Skeletal muscle satellite cell (primary cell): ENCODE data around the gene KBTBD13. TPM values are rescaled to one million over a fixed set of nuclear protein-coding genes. Genes with fewer than 3 reads are reported as not detected.

ENCODE experiments used
- H3K27me3 ChIP-seq: 2 replicates; pipeline ENCODE4 v1.7.0; 2013; ENCODE audit warnings: low read length; ENCODE audit not compliant: control insufficient read depth, insufficient read depth
- H3K36me3 ChIP-seq: 2 replicates; pipeline ENCODE4 v1.7.0; 2013; ENCODE audit warnings: mild to moderate bottlenecking, control low read depth, low read length; ENCODE audit not compliant: insufficient read depth
- H3K4me1 ChIP-seq: 2 replicates; pipeline ENCODE4 v1.7.0; 2013; ENCODE audit warnings: low read length; ENCODE audit not compliant: control insufficient read depth, insufficient read depth
- H3K4me2 ChIP-seq: 2 replicates; pipeline ENCODE4 v1.7.0; 2013; ENCODE audit warnings: mild to moderate bottlenecking, low read length
- H3K4me3 ChIP-seq: 2 replicates; pipeline ENCODE4 v1.7.0; 2013; ENCODE audit warnings: low read length
- H3K9ac ChIP-seq: 2 replicates; pipeline ENCODE4 v1.7.0; 2013; ENCODE audit warnings: mild to moderate bottlenecking, low read depth, low read length, moderate library complexity
- H3K9me3 ChIP-seq: replicated peaks from 2 replicates; pipeline ENCODE4 v1.7.0; 2013; ENCODE audit warnings: mild to moderate bottlenecking, control low read depth, low read length
- small RNA-seq: library from RNA; depleted of rRNA; stranded (forward); fragments of <200 nt; gene quantifications from one replicate; pipeline ENCODE3, GENCODE V24; 2012

Gene KBTBD13

DNA sequence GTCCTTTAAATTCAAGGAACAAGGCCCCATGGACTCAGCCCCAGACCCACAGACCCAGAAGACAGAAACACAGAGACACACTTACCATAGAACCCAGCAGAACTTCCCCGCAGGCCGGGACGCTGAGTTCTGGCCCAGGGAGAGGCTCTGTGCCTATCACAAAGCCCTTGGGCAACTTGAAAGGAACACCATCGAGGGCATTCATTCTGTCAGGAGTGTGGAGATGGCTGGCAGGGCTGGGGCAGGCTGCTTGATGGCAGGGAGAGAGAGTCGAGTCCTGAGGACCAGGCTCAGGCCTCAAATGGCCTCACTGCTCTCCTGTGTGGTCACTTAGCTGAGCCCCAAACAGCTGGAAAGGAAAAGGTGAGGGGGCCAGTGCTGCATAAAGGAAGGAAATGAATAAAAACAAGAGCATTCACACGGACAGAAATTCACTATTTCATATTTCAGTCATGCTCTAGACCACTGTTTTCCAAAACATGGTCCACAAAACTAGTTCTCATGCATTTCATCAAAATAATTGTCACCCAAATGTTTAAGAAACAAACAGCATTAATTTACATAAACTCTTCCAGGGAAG is 29.6 kb downstream of the KBTBD13 start:
- peaks cover 18% of the 10 kb centered on the region for H3K36me3 ChIP-seq
- H3K4me1 ChIP-seq, result no peaks in the 10 kb centered on the region
- no peaks in the 10 kb centered on the region for H3K27me3 ChIP-seq
- H3K4me2 ChIP-seq, result no peak overlapping the region
- no peak overlapping the region for H3K4me3 ChIP-seq
- H3K9me3 ChIP-seq, result no peaks in the 10 kb centered on the region
- H3K9ac ChIP-seq, result no peak overlapping the region

DNA sequence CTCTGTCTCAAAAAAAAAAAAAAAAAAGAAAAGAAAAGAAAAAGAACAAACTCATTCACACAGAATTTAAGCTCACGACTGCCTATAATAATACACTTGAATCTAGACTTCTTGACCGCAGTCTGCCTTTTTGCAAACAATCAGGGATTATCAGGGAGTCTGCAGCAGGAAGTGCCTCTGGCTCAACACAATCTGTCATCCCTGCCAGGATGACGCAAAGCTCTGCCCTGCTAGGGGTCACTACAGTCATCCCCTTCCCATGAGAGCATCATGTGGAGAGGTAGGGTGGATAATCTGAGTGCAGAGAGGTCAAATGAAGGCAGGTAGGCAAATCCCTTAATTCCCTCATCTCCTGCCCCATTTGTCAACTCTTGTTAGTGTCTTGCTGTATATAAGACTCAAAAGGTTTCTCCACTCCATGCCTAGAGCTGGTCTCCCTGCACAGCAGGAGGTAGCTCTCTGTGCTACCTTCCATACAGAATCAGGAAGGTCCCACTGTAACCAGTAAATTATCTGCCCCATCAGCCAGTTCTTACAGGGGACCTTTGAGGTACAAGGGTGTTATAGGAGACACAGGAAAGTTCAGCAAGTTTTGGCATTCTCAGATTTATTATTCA is 34.2 kb downstream of the KBTBD13 start:
- Histone ChIP-seq H3K4me1 (no peaks in the 10 kb centered on the region), H3K4me2 (no peak overlapping the region), H3K9me3 (no peaks in the 10 kb centered on the region), H3K36me3 (peaks cover 34% of the 10 kb centered on the region), H3K4me3 (no peak overlapping the region), H3K27me3 (no peaks in the 10 kb centered on the region), H3K9ac (no peak overlapping the region)

DNA sequence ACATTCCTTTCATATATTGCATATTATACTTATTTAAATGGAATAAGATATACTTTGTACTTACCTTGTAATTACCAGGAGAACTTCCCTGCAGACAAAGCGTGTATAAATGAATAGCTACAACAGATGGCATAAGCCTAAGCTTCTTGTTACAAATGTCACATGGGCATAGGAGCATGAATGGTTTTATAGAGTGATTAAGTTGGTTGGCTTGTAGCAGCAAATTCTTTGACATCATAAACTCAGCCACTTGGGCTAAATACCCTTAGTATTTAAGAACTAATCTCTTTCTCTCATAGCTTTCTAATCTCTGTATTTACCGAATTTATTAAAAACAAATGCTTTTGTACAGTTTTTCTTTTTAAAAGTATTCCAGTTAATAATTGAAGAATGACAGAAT is 38.5 kb downstream of the KBTBD13 start, which contains the start of gene UBAP1L:
TSS of gene UBAP1L (minus strand) at position 115 of the 400 bp plus-strand sequence. CDS start 8,985 bp downstream, outside the sequence.
- no peaks in the 10 kb centered on the region for H3K9me3 ChIP-seq
- peaks cover 65% of the 10 kb centered on the region for H3K36me3 ChIP-seq
- H3K9ac ChIP-seq, result no peak within 1 kb of the TSS
- H3K27me3 ChIP-seq, result no peaks in the 10 kb centered on the region
- H3K4me2 ChIP-seq, result no peak within 1 kb of the TSS
- H3K4me1 ChIP-seq, result no peaks in the 10 kb centered on the region
- H3K4me3 ChIP-seq, result no peak within 1 kb of the TSS

DNA sequence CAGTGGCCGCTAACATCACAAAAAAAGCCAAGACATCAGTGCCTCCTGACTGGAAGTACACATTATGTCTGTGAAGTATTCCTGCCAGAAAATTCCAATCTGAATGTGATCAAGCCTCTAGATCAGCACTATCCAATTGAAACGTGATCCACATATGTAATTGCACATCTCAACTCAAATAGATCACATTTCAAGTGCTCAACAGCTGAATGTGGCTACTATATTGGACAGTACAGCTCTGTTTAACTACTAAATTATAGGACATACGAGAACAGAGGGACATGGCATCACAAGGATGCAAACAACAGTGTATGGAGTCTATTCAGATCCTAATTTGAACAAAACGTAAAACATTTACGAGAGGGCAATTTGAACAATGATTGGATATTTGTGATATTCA is 39.0 kb downstream of the KBTBD13 start:
- Histone ChIP-seq H3K4me2 (no peak overlapping the region), H3K36me3 (peaks cover 65% of the 10 kb centered on the region), H3K9ac (no peak overlapping the region), H3K9me3 (no peaks in the 10 kb centered on the region), H3K27me3 (no peaks in the 10 kb centered on the region), H3K4me3 (no peak overlapping the region), H3K4me1 (no peaks in the 10 kb centered on the region)

Small RNA genes lying within 50 kb of the gene (small RNA-seq; reads per million reads assigned to genes)
- not detected for gene AC013553.1
